ENCODE data around the gene YES1.

DNA sequence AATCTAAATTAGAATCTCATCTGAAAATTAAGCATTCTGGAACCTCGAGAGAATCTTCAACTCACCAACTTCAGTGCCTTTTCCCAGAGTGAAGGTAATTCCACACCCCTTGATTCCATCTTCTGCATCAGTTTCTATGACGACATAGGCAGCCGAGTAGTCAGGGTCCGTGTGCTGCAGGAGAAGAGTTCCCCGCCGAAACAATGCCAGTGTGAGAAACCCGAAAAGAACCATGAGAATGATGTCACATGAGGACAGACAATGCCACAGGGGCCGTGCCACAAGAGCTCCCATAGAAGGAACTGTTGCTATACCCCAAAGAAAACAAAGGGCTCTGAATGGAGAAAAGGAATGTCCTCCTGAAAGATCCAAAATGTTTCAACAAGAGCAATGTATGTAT lies 105.6 kb downstream of the YES1 start:
- TF ChIP-seq, protein P1, sequence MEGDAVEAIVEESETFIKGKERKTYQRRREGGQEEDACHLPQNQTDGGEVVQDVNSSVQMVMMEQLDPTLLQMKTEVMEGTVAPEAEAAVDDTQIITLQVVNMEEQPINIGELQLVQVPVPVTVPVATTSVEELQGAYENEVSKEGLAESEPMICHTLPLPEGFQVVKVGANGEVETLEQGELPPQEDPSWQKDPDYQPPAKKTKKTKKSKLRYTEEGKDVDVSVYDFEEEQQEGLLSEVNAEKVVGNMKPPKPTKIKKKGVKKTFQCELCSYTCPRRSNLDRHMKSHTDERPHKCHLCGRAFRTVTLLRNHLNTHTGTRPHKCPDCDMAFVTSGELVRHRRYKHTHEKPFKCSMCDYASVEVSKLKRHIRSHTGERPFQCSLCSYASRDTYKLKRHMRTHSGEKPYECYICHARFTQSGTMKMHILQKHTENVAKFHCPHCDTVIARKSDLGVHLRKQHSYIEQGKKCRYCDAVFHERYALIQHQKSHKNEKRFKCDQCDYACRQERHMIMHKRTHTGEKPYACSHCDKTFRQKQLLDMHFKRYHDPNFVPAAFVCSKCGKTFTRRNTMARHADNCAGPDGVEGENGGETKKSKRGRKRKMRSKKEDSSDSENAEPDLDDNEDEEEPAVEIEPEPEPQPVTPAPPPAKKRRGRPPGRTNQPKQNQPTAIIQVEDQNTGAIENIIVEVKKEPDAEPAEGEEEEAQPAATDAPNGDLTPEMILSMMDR (IDR thresholded peaks at IDR 0.05; ENCODE audit: insufficient read depth, low read length): no peak
- no peak for TF ChIP-seq POLR2AphosphoS5 (IDR thresholded peaks at IDR 0.05; ENCODE audit: low read depth)
